Measurements from ENCODE around the gene TCL1A. TPM values are rescaled to one million over a fixed set of nuclear protein-coding genes. Genes with fewer than 3 reads are reported as not detected.

TCL1A gene
- total RNA-seq, 4 donors from 2014 or later, result not detected

DNA sequence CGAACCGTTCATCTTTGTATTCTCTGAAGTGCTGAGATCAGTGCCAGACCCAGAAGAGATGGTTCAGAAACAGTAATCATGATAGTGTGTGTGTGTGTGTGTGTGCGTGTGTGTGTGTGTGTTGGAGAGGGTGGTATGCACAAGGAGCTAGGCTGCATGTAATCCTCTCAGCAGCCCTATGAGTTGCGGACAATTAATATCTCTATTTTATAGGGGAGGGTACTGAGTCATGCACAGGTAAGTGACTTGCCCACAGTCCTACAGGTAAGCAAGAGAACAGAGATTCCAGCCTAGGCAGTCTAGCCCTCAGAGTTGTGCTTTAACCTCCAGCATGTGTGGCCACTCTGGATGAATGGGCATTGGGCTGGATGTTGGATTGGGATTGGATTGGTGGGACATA is 27.9 kb upstream of the TCL1A start:
- TF ChIP-seq, protein P1, sequence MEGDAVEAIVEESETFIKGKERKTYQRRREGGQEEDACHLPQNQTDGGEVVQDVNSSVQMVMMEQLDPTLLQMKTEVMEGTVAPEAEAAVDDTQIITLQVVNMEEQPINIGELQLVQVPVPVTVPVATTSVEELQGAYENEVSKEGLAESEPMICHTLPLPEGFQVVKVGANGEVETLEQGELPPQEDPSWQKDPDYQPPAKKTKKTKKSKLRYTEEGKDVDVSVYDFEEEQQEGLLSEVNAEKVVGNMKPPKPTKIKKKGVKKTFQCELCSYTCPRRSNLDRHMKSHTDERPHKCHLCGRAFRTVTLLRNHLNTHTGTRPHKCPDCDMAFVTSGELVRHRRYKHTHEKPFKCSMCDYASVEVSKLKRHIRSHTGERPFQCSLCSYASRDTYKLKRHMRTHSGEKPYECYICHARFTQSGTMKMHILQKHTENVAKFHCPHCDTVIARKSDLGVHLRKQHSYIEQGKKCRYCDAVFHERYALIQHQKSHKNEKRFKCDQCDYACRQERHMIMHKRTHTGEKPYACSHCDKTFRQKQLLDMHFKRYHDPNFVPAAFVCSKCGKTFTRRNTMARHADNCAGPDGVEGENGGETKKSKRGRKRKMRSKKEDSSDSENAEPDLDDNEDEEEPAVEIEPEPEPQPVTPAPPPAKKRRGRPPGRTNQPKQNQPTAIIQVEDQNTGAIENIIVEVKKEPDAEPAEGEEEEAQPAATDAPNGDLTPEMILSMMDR (IDR thresholded peaks at IDR 0.05; ENCODE audit: low read depth), result no peak

DNA sequence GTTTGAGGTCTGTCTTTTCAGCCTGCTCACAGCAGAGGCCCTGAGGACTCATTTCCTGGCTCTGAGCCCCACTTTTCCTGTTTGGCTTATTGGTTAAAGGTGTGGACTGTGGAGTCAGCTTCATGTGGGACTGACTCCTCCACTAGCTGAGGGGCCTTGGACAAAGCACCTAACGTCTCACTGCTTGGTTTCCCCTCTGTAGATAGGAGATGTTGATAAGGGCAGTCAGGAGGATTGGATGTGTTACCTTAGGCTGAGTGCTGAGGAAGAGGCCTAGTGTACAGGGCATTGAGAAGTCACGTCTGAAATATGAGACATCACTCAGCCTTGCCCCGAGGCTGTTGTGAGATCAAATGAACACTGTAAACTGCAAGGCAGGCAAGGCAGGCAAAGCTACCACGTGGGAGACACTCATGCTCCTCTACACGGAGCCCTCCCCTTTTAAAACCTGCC is 27.1 kb upstream of the TCL1A start:
- TF ChIP-seq, protein P1 (IDR thresholded peaks at IDR 0.05; ENCODE audit: low read depth), result no peak

DNA sequence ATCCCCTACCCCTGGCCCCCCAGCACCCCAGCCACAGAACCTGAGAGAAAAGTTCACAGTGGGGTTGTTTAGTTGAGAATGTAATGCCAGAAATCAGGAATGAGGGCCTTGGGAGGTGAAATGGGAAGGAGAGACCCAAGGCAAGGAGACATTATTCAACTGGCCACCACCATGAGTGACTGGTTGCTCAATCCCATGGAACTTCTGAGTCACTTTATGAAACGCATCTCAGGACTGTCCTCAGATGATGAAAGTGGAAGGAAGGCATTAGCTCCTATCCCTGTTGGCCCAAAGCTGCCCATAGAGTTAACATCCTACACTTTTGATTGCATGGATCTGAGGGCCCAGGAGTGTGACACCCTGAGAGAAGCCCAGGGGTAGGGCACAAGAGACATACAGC is 25.4 kb upstream of the TCL1A start:
- TF ChIP-seq, protein P1 (IDR thresholded peaks at IDR 0.05; ENCODE audit: low read depth), result no peak

DNA sequence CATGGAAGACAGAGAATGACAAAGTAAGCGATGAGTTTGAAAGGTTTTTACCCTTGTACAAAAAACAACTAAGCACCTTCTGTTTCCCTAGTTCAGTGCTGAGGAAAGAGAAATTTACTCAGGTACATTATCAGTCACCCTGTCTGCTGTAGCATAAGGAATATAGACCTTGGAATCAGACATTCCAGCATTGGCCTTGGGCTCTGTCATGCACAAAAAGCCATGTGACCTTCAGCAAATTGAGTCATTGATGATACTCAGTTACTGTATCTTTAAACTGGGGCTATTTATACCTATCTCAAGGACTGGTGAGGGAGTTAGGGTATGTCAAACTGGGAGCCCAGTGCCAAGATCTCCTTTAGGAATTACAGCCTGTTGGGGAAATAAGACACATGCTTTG is 19.3 kb upstream of the TCL1A start:
- TF ChIP-seq, protein P1 (IDR thresholded peaks at IDR 0.05; ENCODE audit: low read depth), result no peak

DNA sequence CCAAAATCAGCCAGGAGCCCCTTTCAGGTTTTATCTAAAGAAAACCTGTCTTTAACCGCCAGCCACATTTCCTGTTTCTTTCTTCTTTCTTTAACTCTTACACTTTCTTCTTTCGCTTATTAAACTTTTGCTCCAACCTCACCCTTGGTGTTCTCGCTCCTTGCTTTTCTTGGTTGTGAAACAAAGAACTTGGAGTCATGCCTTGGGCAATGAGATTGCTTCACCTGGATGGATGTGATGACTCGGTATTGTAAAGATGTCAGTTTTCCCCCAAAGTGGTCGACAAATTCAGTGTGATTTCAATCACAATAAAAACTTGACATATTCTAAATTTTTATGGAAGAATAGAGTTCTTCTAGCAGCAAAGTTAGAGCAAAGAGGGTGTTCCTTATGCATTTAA is 16.2 kb upstream of the TCL1A start:
- TF ChIP-seq, protein P1 (IDR thresholded peaks at IDR 0.05; ENCODE audit: low read depth), result no peak

DNA sequence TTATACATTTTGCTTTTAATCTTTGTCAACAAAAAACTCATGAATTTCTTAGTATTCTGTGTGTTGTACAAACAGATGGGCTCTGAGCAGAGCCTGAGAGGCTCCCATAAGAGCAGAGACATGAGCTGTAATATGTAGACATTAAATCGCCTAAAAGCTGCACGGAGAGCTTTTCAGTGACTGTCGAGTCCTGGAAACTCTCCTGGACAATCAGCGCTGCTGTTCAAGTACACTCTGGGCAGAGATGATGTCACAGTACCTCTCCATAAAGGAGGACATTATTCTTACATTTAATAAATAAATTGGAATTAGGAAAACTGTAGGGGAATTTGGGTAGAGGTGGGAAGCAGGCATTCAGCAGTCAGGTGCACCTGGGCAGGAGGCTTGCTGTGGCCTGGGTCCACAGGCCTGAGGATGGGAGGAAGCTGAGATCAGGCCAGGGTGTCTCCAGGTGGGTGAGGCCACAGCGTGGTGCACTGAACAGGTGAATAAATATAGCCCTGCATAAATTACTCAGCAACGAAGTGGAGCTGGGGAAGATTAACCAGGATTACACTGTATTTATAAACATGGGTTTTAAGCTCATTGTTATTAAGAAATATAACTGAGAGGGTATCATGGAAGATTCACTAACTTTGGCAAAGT is 13.3 kb upstream of the TCL1A start:
- TF ChIP-seq, protein P1 (IDR thresholded peaks at IDR 0.05; ENCODE audit: low read depth), result no peak

DNA sequence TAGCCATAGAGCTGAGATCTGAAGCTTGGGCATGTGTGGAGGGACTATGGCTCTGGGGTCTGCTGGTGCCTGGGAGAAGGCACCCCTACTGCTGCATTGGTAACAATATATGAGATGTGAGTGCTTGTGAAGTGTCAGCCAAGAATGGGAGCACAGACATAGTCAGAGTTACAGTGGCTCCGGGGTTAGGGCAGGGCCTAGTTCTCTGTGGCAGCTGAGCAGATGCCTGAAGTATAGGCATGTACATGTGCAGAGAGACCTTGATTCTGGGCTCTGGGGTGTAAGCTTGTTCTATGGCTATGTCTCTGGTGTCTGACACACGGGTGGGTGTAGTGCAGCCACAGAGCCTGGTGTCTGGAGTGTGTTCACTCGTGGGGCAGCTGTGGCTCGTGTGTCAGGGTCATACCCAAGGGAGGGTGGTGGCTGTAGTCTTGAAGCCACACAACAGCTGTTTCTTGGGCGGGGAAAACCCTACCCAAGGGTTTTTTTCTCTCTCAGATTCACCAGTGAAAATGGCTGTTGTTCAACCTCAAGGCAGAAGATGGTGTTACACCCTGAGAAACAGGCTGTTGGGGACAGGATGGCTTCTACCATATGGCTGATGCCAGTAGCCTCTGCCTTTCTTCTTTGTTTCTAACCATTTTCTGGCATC is 11.9 kb upstream of the TCL1A start:
- TF ChIP-seq, protein P1 (IDR thresholded peaks at IDR 0.05; ENCODE audit: low read depth), result no peak
